Astrocyte of the cerebellum (primary cell): Measurements from ENCODE around the gene PLXNA1.

ENCODE experiments used
- DNase-seq: peaks from one replicate; pipeline ENCODE4 v3.0.0-alpha.2; 2011; ENCODE audit warnings: low read depth
- H3K4me3 ChIP-seq: 2 replicates; pipeline ENCODE4 v1.5.1; 2011; ENCODE audit warnings: mild to moderate bottlenecking, low read depth, low read length, moderate library complexity
- CTCF ChIP-seq: IDR thresholded peaks from 2 replicates; pipeline ENCODE4 v1.5.1; 2012; ENCODE audit warnings: low read length, low read depth, moderate library complexity, mild to moderate bottlenecking; ENCODE audit errors: missing control alignments
- in situ Hi-C: cut with HindIII; loops from 2 replicates; pipeline ENCODE4 v1.10.0; 2017; ENCODE audit warnings: low sequenced_read_pairs

PLXNA1 gene

GRCh38 chr3:127017781-127018180 lies 34.9 kb downstream of the PLXNA1 start:
- in situ Hi-C loops = no loop called here
- DNase-seq = no peak
- TF ChIP-seq CTCF = no peak
- H3K4me3 ChIP-seq = no peak overlapping the region

- DNase-seq = no peak
- no peak for TF ChIP-seq CTCF
- in situ Hi-C loops = no loop called here
- no peak overlapping the region for H3K4me3 ChIP-seq
Measured at GRCh38 chr3:127018306-127018828, 35.5 kb downstream of the PLXNA1 start.

GRCh38 chr3:127019449-127019848 lies 36.5 kb downstream of the PLXNA1 start:
- DNase-seq = peak; percentile 19
- in situ Hi-C loops = no loop called here

GRCh38 chr3:127020543-127020942 lies 37.6 kb downstream of the PLXNA1 start:
- DNase-seq = no peak
- no peak for TF ChIP-seq CTCF
- no peak overlapping the region for H3K4me3 ChIP-seq
- in situ Hi-C loops = no loop called here

More at GRCh38 chr3:127019449-127019848, 36.5 kb downstream of the PLXNA1 start:
- H3K4me3 ChIP-seq = no peak overlapping the region
- no peak for TF ChIP-seq CTCF

GRCh38 chr3:127022849-127023248 lies 39.9 kb downstream of the PLXNA1 start:
- TF ChIP-seq CTCF = no peak
- no peak overlapping the region for H3K4me3 ChIP-seq
- no peak for DNase-seq
- in situ Hi-C loops = no loop called here

- in situ Hi-C loops = no loop called here
- H3K4me3 ChIP-seq = no peak overlapping the region
- no peak for TF ChIP-seq CTCF
- no peak for DNase-seq
Measured at GRCh38 chr3:127025456-127025855, 42.5 kb downstream of the PLXNA1 start.

GRCh38 chr3:127026036-127026435 lies 43.1 kb downstream of the PLXNA1 start:
- H3K4me3 ChIP-seq = no peak overlapping the region
- no peak for TF ChIP-seq CTCF
- no peak for DNase-seq
- in situ Hi-C loops = no loop called here
